ENCODE data around the gene CYTH1. TPM values are rescaled to one million over a fixed set of nuclear protein-coding genes. Genes with fewer than 3 reads are reported as not detected.
A peak's percentile ranks its signal among the peaks of the same experiment; 100 is the strongest.

CYTH1 gene
- total RNA-seq, 1 experiment from 2014 or later: 34.3 TPM

- Histone ChIP-seq H3K4me1 (ENCODE audit: control insufficient read depth in 1 of 2, insufficient read depth in 2 of 2, low read length in 2 of 2) (peaks cover 0 to 11% of the 10 kb centered on the region in 2 experiments; a peak in 1 of 4 replicates), H3K27ac (ENCODE audit: low read depth, low read length) (no peak overlapping the region), H3K79me2 (ENCODE audit: insufficient read depth, low read length) (no peaks in the 10 kb centered on the region), H3K4me2 (ENCODE audit: low read length) (peak overlapping the region; percentile 2; the same call in 1 of the 2 replicates), H4K20me1 (ENCODE audit: insufficient read depth) (no peaks in the 10 kb centered on the region), H3K4me3 (replicated peaks in 1 of 2; ENCODE audit: low read depth in 1 of 2, low read length in 2 of 2) (no peak overlapping the region), H3K9me3 (ENCODE audit: control insufficient read depth in 1 of 2, insufficient read depth in 1 of 2, low read depth in 1 of 2, low read length in 2 of 2) (no peaks in the 10 kb centered on the region), H3K27me3 (ENCODE audit: insufficient read depth, low read length) (no peaks in the 10 kb centered on the region), H3K9me2 (ENCODE audit: insufficient read depth) (no peaks in the 10 kb centered on the region), H3K36me3 (ENCODE audit: control insufficient read depth in 1 of 2, insufficient read depth in 2 of 2, low read length in 2 of 2) (peaks cover 0 to 19% of the 10 kb centered on the region in 2 experiments; a peak in 2 of 4 replicates), H2AFZ (ENCODE audit: low read depth, low read length, poor library complexity, severe bottlenecking) (no peak overlapping the region), H3K9ac (ENCODE audit: low read length) (no peak overlapping the region)
- ChIA-PET RAD21 (ENCODE audit: low non-redundant PET in 1 of 2, low total read pairs in 2 of 2, uncharacterized antibody in 2 of 2, unreplicated experiment in 2 of 2) (no interaction called here), CTCF (no interaction called here), POLR2A (no interaction called here)
- BruUV-seq (replicated peaks): no TSS peak
- TF ChIP-seq YY1 (IDR thresholded peaks at IDR 0.05; ENCODE audit: extremely low read depth, insufficient replicate concordance, low read depth, low read length) (no peak), CTCF (IDR thresholded peaks at IDR 0.05 in 2 of 3, conservative IDR thresholded peaks at IDR 0.05 in 1 of 3; ENCODE audit: borderline replicate concordance in 1 of 3, insufficient read depth in 1 of 3, low read depth in 2 of 3, low read length in 2 of 3) (no peak), FOSL1 (IDR thresholded peaks at IDR 0.05; ENCODE audit: low read depth) (no peak), CBX3 (IDR thresholded peaks at IDR 0.05; ENCODE audit: low read depth) (no peak), REST (IDR thresholded peaks at IDR 0.05; ENCODE audit: low read depth) (no peak), ZFX (IDR thresholded peaks at IDR 0.05) (no peak), JUND (IDR thresholded peaks at IDR 0.05) (no peak)
- ATAC-seq (no peak), DNase-seq (ENCODE audit: low read depth, low spot score) (no peak)
- intact Hi-C loops (cut with micrococcal nuclease): no loop called here
Observed at GRCh38 chr17:78673395-78673794, 108.7 kb downstream of the CYTH1 start.

All from HCT116 (cell line).